Ectodermal cell (in vitro differentiated cells): ENCODE data around the gene PPP1R37. TPM values are rescaled to one million over a fixed set of nuclear protein-coding genes. Genes with fewer than 3 reads are reported as not detected.

ENCODE experiments used
- H3K27ac ChIP-seq: 2 replicates; pipeline ENCODE4 v1.7.0; 2013; ENCODE audit warnings: mild to moderate bottlenecking, low read depth, low read length; ENCODE audit not compliant: insufficient read depth, poor library complexity, severe bottlenecking
- H3K27me3 ChIP-seq: 2 replicates; pipeline ENCODE4 v1.7.0; 2013; ENCODE audit warnings: mild to moderate bottlenecking, low read length; ENCODE audit not compliant: insufficient read depth, control insufficient read depth, poor library complexity, severe bottlenecking
- H3K36me3 ChIP-seq: one replicate; pipeline ENCODE4 v1.7.0; 2013; ENCODE audit warnings: low read length; ENCODE audit not compliant: control insufficient read depth, insufficient read depth
- H3K4me1 ChIP-seq: one replicate; pipeline ENCODE4 v1.7.0; 2013; ENCODE audit warnings: low read length; ENCODE audit not compliant: control insufficient read depth, insufficient read depth
- H3K4me3 ChIP-seq: 2 replicates; pipeline ENCODE4 v1.7.0; 2013; ENCODE audit warnings: low read depth, low read length, control low read depth; ENCODE audit not compliant: insufficient read depth
- H3K9me3 ChIP-seq: 2 replicates; pipeline ENCODE4 v1.7.0; 2013; ENCODE audit warnings: mild to moderate bottlenecking, low read length, moderate library complexity; ENCODE audit not compliant: control insufficient read depth
- WGBS, 2 experiments: methylation state at CpG; one replicate each; pipeline ENCODE4 v1.1.7; 2013; ENCODE audit warnings: missing lambda C conversion rate in 2 of 2; 5-methylcytosine and 5-hydroxymethylcytosine counted together
- polyA plus RNA-seq, 4 experiments: library from polyadenylated mRNA; stranded (reverse); fragments of 50-300 nt; gene quantifications; one replicate each; pipeline ENCODE4 v1.2.3, GENCODE V29; 2013

Gene PPP1R37
- polyA plus RNA-seq (2013, experiment 1 of 4) = 25.4 TPM
- 24.1 TPM for polyA plus RNA-seq (2013, experiment 2 of 4)
- 19.8 TPM for polyA plus RNA-seq (2013, experiment 3 of 4)
- polyA plus RNA-seq (2013, experiment 4 of 4) = 20.7 TPM

GRCh38 chr19:45092747-45093678 is at the start of gene PPP1R37:
Gene PPP1R37, plus strand, starts transcription at chr19:45093179. Its CDS starts 147 bp downstream, at chr19:45093326.
- Histone ChIP-seq H3K27me3 (no peaks in the 10 kb centered on the region), H3K9me3 (no peaks in the 10 kb centered on the region), H3K4me1 (peaks cover 22% of the 10 kb centered on the region), H3K27ac (peak within 1 kb of the TSS; percentile 97), H3K4me3 (peak within 1 kb of the TSS; percentile 99), H3K36me3 (peaks cover 7% of the 10 kb centered on the region)
- WGBS, 2 experiments = 0% methylated on average over 103 of the region's 103 CpGs

GRCh38 chr19:45045671-45046353 is 47.2 kb upstream of the PPP1R37 start:
- no peak overlapping the region for H3K27ac ChIP-seq

GRCh38 chr19:45046355-45046754 is 46.6 kb upstream of the PPP1R37 start:
- peaks cover 16% of the 10 kb centered on the region for H3K36me3 ChIP-seq
- WGBS, 2 experiments = 97 to 98% methylated on average over 7 of the region's 7 CpGs

More at GRCh38 chr19:45045671-45046353, 47.2 kb upstream of the PPP1R37 start:
- peaks cover 18% of the 10 kb centered on the region for H3K36me3 ChIP-seq
- H3K9me3 ChIP-seq = no peaks in the 10 kb centered on the region
- no peaks in the 10 kb centered on the region for H3K27me3 ChIP-seq
- H3K4me1 ChIP-seq = no peaks in the 10 kb centered on the region
- H3K4me3 ChIP-seq = no peak overlapping the region
- WGBS, 2 experiments = 95% methylated on average over 14 of the region's 14 CpGs

GRCh38 chr19:45047188-45047797 is 45.7 kb upstream of the PPP1R37 start:
- Histone ChIP-seq H3K27ac (no peak overlapping the region), H3K36me3 (peaks cover 16% of the 10 kb centered on the region), H3K4me3 (no peak overlapping the region), H3K4me1 (no peaks in the 10 kb centered on the region), H3K27me3 (no peaks in the 10 kb centered on the region), H3K9me3 (no peaks in the 10 kb centered on the region)
- 94 to 99% methylated on average over 7 of the region's 7 CpGs for WGBS, 2 experiments

More at GRCh38 chr19:45046355-45046754, 46.6 kb upstream of the PPP1R37 start:
- Histone ChIP-seq H3K9me3 (no peaks in the 10 kb centered on the region), H3K4me1 (no peaks in the 10 kb centered on the region), H3K4me3 (no peak overlapping the region), H3K27ac (no peak overlapping the region), H3K27me3 (no peaks in the 10 kb centered on the region)

GRCh38 chr19:45049073-45049736 is 43.8 kb upstream of the PPP1R37 start:
- no peaks in the 10 kb centered on the region for H3K9me3 ChIP-seq

GRCh38 chr19:45050036-45050435 is 42.9 kb upstream of the PPP1R37 start:
- H3K27ac ChIP-seq = no peak overlapping the region
- no peaks in the 10 kb centered on the region for H3K9me3 ChIP-seq
- no peak overlapping the region for H3K4me3 ChIP-seq
- H3K27me3 ChIP-seq = no peaks in the 10 kb centered on the region
- H3K36me3 ChIP-seq = peaks cover 8% of the 10 kb centered on the region
- H3K4me1 ChIP-seq = no peaks in the 10 kb centered on the region
- 92 to 94% methylated on average over 6 of the region's 6 CpGs for WGBS, 2 experiments

More at GRCh38 chr19:45049073-45049736, 43.8 kb upstream of the PPP1R37 start:
- H3K4me1 ChIP-seq = no peaks in the 10 kb centered on the region
- peaks cover 13% of the 10 kb centered on the region for H3K36me3 ChIP-seq
- no peak overlapping the region for H3K27ac ChIP-seq
- H3K27me3 ChIP-seq = no peaks in the 10 kb centered on the region
- WGBS, 2 experiments = 95% methylated on average over 8 of the region's 8 CpGs
- no peak overlapping the region for H3K4me3 ChIP-seq

GRCh38 chr19:45051929-45052579 is 40.9 kb upstream of the PPP1R37 start:
- peaks cover 19% of the 10 kb centered on the region for H3K36me3 ChIP-seq
- no peaks in the 10 kb centered on the region for H3K4me1 ChIP-seq
- no peak overlapping the region for H3K27ac ChIP-seq
- H3K9me3 ChIP-seq = no peaks in the 10 kb centered on the region
- H3K27me3 ChIP-seq = no peaks in the 10 kb centered on the region
- no peak overlapping the region for H3K4me3 ChIP-seq
- WGBS, 2 experiments = 93% methylated on average over 9 of the region's 9 CpGs

- Histone ChIP-seq H3K4me1 (no peaks in the 10 kb centered on the region), H3K4me3 (no peak overlapping the region), H3K9me3 (no peaks in the 10 kb centered on the region), H3K27me3 (no peaks in the 10 kb centered on the region), H3K27ac (no peak overlapping the region), H3K36me3 (peaks cover 59% of the 10 kb centered on the region)
- 94 to 96% methylated on average over 8 of the region's 8 CpGs for WGBS, 2 experiments
Observed at GRCh38 chr19:45056831-45057230, 36.1 kb upstream of the PPP1R37 start.

GRCh38 chr19:45057444-45057843 is 35.5 kb upstream of the PPP1R37 start:
- Histone ChIP-seq H3K4me1 (no peaks in the 10 kb centered on the region), H3K27ac (no peak overlapping the region), H3K4me3 (no peak overlapping the region), H3K36me3 (peaks cover 61% of the 10 kb centered on the region), H3K9me3 (no peaks in the 10 kb centered on the region), H3K27me3 (no peaks in the 10 kb centered on the region)
- 94 to 96% methylated on average over 9 of the region's 9 CpGs for WGBS, 2 experiments
